ENCODE results near the gene ARFIP2.

Gene ARFIP2

GRCh38 chr11:6481924-6482275, 769 bp upstream of the ARFIP2 start:
- no peak for DNase-seq (ENCODE audit: low spot score)

GRCh38 chr11:6480299-6480914, 724 bp downstream of the ARFIP2 start:
- DNase-seq (ENCODE audit: low spot score), result no peak

- no peak for DNase-seq (ENCODE audit: low spot score)
Observed at GRCh38 chr11:6476571-6476970, 4.6 kb downstream of the ARFIP2 start.

GRCh38 chr11:6475936-6476335, 5.2 kb downstream of the ARFIP2 start:
- no peak for DNase-seq (ENCODE audit: low spot score)

GRCh38 chr11:6474806-6475500, 6.2 kb downstream of the ARFIP2 start:
- no peak for DNase-seq (ENCODE audit: low spot score)

GRCh38 chr11:6474413-6474792, 6.7 kb downstream of the ARFIP2 start:
- no peak for DNase-seq (ENCODE audit: low spot score)

- DNase-seq (ENCODE audit: low spot score), result peak; percentile 99
Observed at GRCh38 chr11:6473451-6474412, 7.4 kb downstream of the ARFIP2 start, which contains the start of gene TRIM3. Gene TRIM3 (minus strand): TSS chr11:6473941. CDS start chr11:6465695, 8,246 bp downstream.

- no peak for DNase-seq (ENCODE audit: low spot score)
Observed at GRCh38 chr11:6472934-6473333, 8.2 kb downstream of the ARFIP2 start.

- no peak for DNase-seq (ENCODE audit: low spot score)
Observed at GRCh38 chr11:6469599-6469998, 11.5 kb downstream of the ARFIP2 start.

GRCh38 chr11:6468712-6469495, 12.2 kb downstream of the ARFIP2 start:
- peak; percentile 82 for DNase-seq (ENCODE audit: low spot score)

GRCh38 chr11:6459099-6459450, 22.1 kb downstream of the ARFIP2 start:
- DNase-seq (ENCODE audit: low spot score), result no peak

- DNase-seq (ENCODE audit: low spot score), result no peak
Observed at GRCh38 chr11:6458352-6459098, 22.6 kb downstream of the ARFIP2 start.

- DNase-seq (ENCODE audit: low spot score), result no peak
Observed at GRCh38 chr11:6457581-6458320, 23.4 kb downstream of the ARFIP2 start.

- DNase-seq (ENCODE audit: low spot score), result no peak
Observed at GRCh38 chr11:6456361-6457073, 24.6 kb downstream of the ARFIP2 start.

- no peak for DNase-seq (ENCODE audit: low spot score)
Observed at GRCh38 chr11:6455070-6455469, 26.1 kb downstream of the ARFIP2 start.

- DNase-seq (ENCODE audit: low spot score), result no peak
Observed at GRCh38 chr11:6453152-6453551, 28.0 kb downstream of the ARFIP2 start.

GRCh38 chr11:6452219-6452618, 28.9 kb downstream of the ARFIP2 start:
- DNase-seq (ENCODE audit: low spot score), result no peak

GRCh38 chr11:6448574-6448973, 32.6 kb downstream of the ARFIP2 start:
- DNase-seq (ENCODE audit: low spot score), result no peak

GRCh38 chr11:6443269-6444003, 37.7 kb downstream of the ARFIP2 start:
- peak; percentile 79 for DNase-seq (ENCODE audit: low spot score)

All from AG08396 (cell line).